OCI-LY1 (cell line): ENCODE measurements around the gene SSH2.
"Not testable (repeated sequence)": the region's sequence is repeated elsewhere in the genome, so short reads cannot be mapped to it uniquely, and the experiment has no call there.

Source experiments
- H2AFZ ChIP-seq: fragments of 200-600 bp; sonication (generic), shearing (Covaris generic); 2 replicates; pipeline ENCODE4 v1.6.0; 2014; ENCODE audit warnings: antibody characterized with exemption, mild to moderate bottlenecking, low read length
- H3F3A ChIP-seq: fragments of 200-600 bp; sonication (generic), shearing (Covaris generic); 2 replicates; pipeline ENCODE4 v1.6.0; 2014; ENCODE audit warnings: mild to moderate bottlenecking, antibody characterized with exemption, low read length, moderate library complexity; ENCODE audit not compliant: insufficient read depth
- H3K27ac ChIP-seq: fragments of 200-600 bp; sonication (generic); 2 replicates; pipeline ENCODE4 v1.5.1; 2014; ENCODE audit warnings: low read length, mixed run types, mild to moderate bottlenecking, low read depth; ENCODE audit not compliant: poor library complexity, severe bottlenecking
- H3K27me3 ChIP-seq: fragments of 200-600 bp; sonication (generic); 2 replicates; pipeline ENCODE4 v1.6.0; 2014; ENCODE audit warnings: antibody characterized with exemption, mild to moderate bottlenecking, low read length, moderate library complexity; ENCODE audit not compliant: insufficient read depth
- H3K36me3 ChIP-seq: fragments of 200-600 bp; sonication (generic); 2 replicates; pipeline ENCODE4 v1.6.1; 2014; ENCODE audit warnings: mild to moderate bottlenecking, antibody characterized with exemption, low read length, moderate library complexity, mixed read lengths; ENCODE audit not compliant: insufficient read depth
- H3K4me1 ChIP-seq: fragments of 200-600 bp; sonication (generic); 2 replicates; pipeline ENCODE4 v1.5.1; 2014; ENCODE audit warnings: mild to moderate bottlenecking, low read length, moderate library complexity; ENCODE audit not compliant: insufficient read depth, severe bottlenecking
- H3K4me2 ChIP-seq: fragments of 200-600 bp; sonication (generic), shearing (Covaris generic); 2 replicates; pipeline ENCODE4 v1.6.1; 2014; ENCODE audit warnings: low read length
- H3K4me3 ChIP-seq: fragments of 200-600 bp; sonication (generic); 2 replicates; pipeline ENCODE4 v1.5.1; 2014; ENCODE audit warnings: low read length, low read depth, mild to moderate bottlenecking, mixed read lengths; ENCODE audit not compliant: poor library complexity, severe bottlenecking
- H3K79me2 ChIP-seq: fragments of 200-600 bp; shearing (Covaris generic); 2 replicates; pipeline ENCODE4 v1.6.1; 2016; ENCODE audit warnings: mixed run types, low read length, mixed read lengths; ENCODE audit not compliant: insufficient read depth
- H3K9ac ChIP-seq: fragments of 200-600 bp; sonication (generic), shearing (Covaris generic); 2 replicates; pipeline ENCODE4 v1.6.1; 2014; ENCODE audit warnings: mild to moderate bottlenecking, low read length, mixed read lengths
- H3K9me2 ChIP-seq: fragments of 200-600 bp; sonication (generic), shearing (Covaris generic); 2 replicates; pipeline ENCODE4 v1.6.1; 2014; ENCODE audit warnings: low read depth, mild to moderate bottlenecking, low read length, mixed read lengths
- H3K9me3 ChIP-seq: fragments of 200-600 bp; shearing (Covaris generic); 2 replicates; pipeline ENCODE4 v1.6.1; 2014; ENCODE audit warnings: low read length, mixed read lengths
- H4K20me1 ChIP-seq: fragments of 200-600 bp; sonication (generic), shearing (Covaris generic); 2 replicates; pipeline ENCODE4 v1.6.0; 2016; ENCODE audit warnings: mild to moderate bottlenecking, low read length; ENCODE audit not compliant: insufficient read depth
- CTCF ChIP-seq: fragments of 200-600 bp; sonication (generic), shearing (Covaris generic); IDR thresholded peaks from 2 replicates; pipeline ENCODE4 v1.5.1; 2017; ENCODE audit warnings: mild to moderate bottlenecking, antibody characterized with exemption, low read length, moderate library complexity, mixed read lengths
- EZH2 ChIP-seq: fragments of 200-600 bp; sonication (generic), shearing (Covaris generic); IDR thresholded peaks from 2 replicates; pipeline ENCODE4 v1.8.0; 2017; ENCODE audit warnings: borderline replicate concordance, mixed run types, mild to moderate bottlenecking, antibody characterized with exemption, low read length, moderate library complexity, mixed read lengths

The SSH2 gene

GRCh38 chr17:29653995-29654714 is 275.9 kb downstream of the SSH2 start:
- H3K4me2 ChIP-seq = no peak overlapping the region
- H3K9me3 ChIP-seq = no peaks in the 10 kb centered on the region
- no peak overlapping the region for H3K9ac ChIP-seq
- H3K36me3 ChIP-seq = peaks cover 80% of the 10 kb centered on the region
- H2AFZ ChIP-seq = no peak overlapping the region
- no peak overlapping the region for H3K4me3 ChIP-seq
- H3K27me3 ChIP-seq = no peaks in the 10 kb centered on the region
- no peaks in the 10 kb centered on the region for H3K4me1 ChIP-seq
- no peaks in the 10 kb centered on the region for H4K20me1 ChIP-seq
- H3K9me2 ChIP-seq = no peaks in the 10 kb centered on the region
- H3F3A ChIP-seq = no peaks in the 10 kb centered on the region
- TF ChIP-seq CTCF = no peak
- no peak for TF ChIP-seq EZH2
- no peaks in the 10 kb centered on the region for H3K79me2 ChIP-seq
- no peak overlapping the region for H3K27ac ChIP-seq

- Histone ChIP-seq H3K4me3 (no peak overlapping the region), H3K27ac (no peak overlapping the region), H4K20me1 (no peaks in the 10 kb centered on the region), H3F3A (no peaks in the 10 kb centered on the region), H3K27me3 (no peaks in the 10 kb centered on the region), H3K9ac (no peak overlapping the region), H3K36me3 (peaks cover 83% of the 10 kb centered on the region), H3K9me2 (no peaks in the 10 kb centered on the region), H3K79me2 (no peaks in the 10 kb centered on the region), H3K9me3 (no peaks in the 10 kb centered on the region), H2AFZ (no peak overlapping the region), H3K4me2 (no peak overlapping the region), H3K4me1 (no peaks in the 10 kb centered on the region)
- TF ChIP-seq EZH2 (no peak), CTCF (no peak)
Measured at GRCh38 chr17:29652976-29653375, 277.1 kb downstream of the SSH2 start.

GRCh38 chr17:29651913-29652312 is 278.1 kb downstream of the SSH2 start:
- not testable (repeated sequence) for H2AFZ ChIP-seq, H3F3A ChIP-seq, H3K9me3 ChIP-seq, H3K4me3 ChIP-seq, H4K20me1 ChIP-seq, H3K4me1 ChIP-seq, H3K4me2 ChIP-seq, H3K27me3 ChIP-seq, H3K79me2 ChIP-seq, H3K9me2 ChIP-seq, H3K9ac ChIP-seq, H3K27ac ChIP-seq
- peaks cover 83% of the 10 kb centered on the region for H3K36me3 ChIP-seq

GRCh38 chr17:29650396-29650795 is 279.6 kb downstream of the SSH2 start:
- Histone ChIP-seq H3K36me3 (peaks cover 78% of the 10 kb centered on the region), H3K27ac (no peak overlapping the region), H3K4me2 (no peak overlapping the region), H3K4me3 (no peak overlapping the region), H3K27me3 (no peaks in the 10 kb centered on the region), H3K79me2 (no peaks in the 10 kb centered on the region), H3K9ac (no peak overlapping the region), H3K9me3 (no peaks in the 10 kb centered on the region), H3F3A (no peaks in the 10 kb centered on the region), H4K20me1 (no peaks in the 10 kb centered on the region), H3K4me1 (no peaks in the 10 kb centered on the region), H3K9me2 (no peaks in the 10 kb centered on the region), H2AFZ (no peak overlapping the region)
- TF ChIP-seq EZH2 = no peak
- no peak for TF ChIP-seq CTCF
